HFFc6 (cell line): ENCODE measurements around the gene HTR2C. TPM values are rescaled to one million over a fixed set of nuclear protein-coding genes. Genes with fewer than 3 reads are reported as not detected.
"Not testable (repeated sequence)": the region's sequence is repeated elsewhere in the genome, so short reads cannot be mapped to it uniquely, and the experiment has no call there.

Experiments
- DNase-seq: peaks from one replicate; pipeline ENCODE4 v3.0.0-alpha.2; 2018
- H3K27ac Mint-ChIP-seq: 2 replicates; pipeline ENCODE4 v1.8.0; 2020; ENCODE audit warnings: mild to moderate bottlenecking, mixed read lengths
- H3K27me3 Mint-ChIP-seq: 2 replicates; pipeline ENCODE4 v1.8.0; 2021; ENCODE audit warnings: mild to moderate bottlenecking, moderate library complexity, mixed read lengths; ENCODE audit not compliant: insufficient read depth
- H3K36me3 Mint-ChIP-seq: 2 replicates; pipeline ENCODE4 v1.8.0; 2021; ENCODE audit warnings: low read depth, mixed read lengths
- H3K4me1 Mint-ChIP-seq: 2 replicates; pipeline ENCODE4 v1.8.0; 2020; ENCODE audit warnings: low read depth, mixed read lengths
- H3K4me3 Mint-ChIP-seq: 2 replicates; pipeline ENCODE4 v1.8.0; 2020; ENCODE audit warnings: mild to moderate bottlenecking, moderate library complexity, mixed read lengths
- H3K9me3 Mint-ChIP-seq: 2 replicates; pipeline ENCODE4 v1.8.0; 2020; ENCODE audit warnings: mild to moderate bottlenecking, mixed read lengths
- CTCF ChIP-seq: fragments of 200-600 bp; sonication (generic); IDR thresholded peaks from 2 replicates; pipeline ENCODE4 v1.5.0; 2021; ENCODE audit warnings: antibody characterized with exemption, mild to moderate bottlenecking
- total RNA-seq, 6 experiments: library from RNA; stranded (reverse); fragmentation: NEBNext Ultra II Directional; extraction: Animal tissue kit (Norgen Biotek cat#: 25700); gene quantifications; 2 replicates in 1 of 6; 3 replicates in 5 of 6; pipeline ENCODE4 v1.2.3, GENCODE V29; 2021

The HTR2C gene
- total RNA-seq, 6 experiments from 2014 or later, result not detected

- H3K27ac Mint-ChIP-seq, result no peak overlapping the region
- no peaks in the 10 kb centered on the region for H3K36me3 Mint-ChIP-seq
- H3K27me3 Mint-ChIP-seq, result no peaks in the 10 kb centered on the region; the same call in 1 of the 2 replicates
Measured at GRCh38 chrX:114650351-114650750, 66.5 kb downstream of the HTR2C start.

GRCh38 chrX:114675365-114675764 lies 91.5 kb downstream of the HTR2C start:
- peak; percentile 20 for DNase-seq
- Mint-ChIP-seq H3K36me3 (no peaks in the 10 kb centered on the region), H3K27ac (no peak overlapping the region), H3K9me3 (no peaks in the 10 kb centered on the region), H3K4me1 (peaks cover 6% of the 10 kb centered on the region; the same call in 1 of the 2 replicates), H3K4me3 (no peak overlapping the region), H3K27me3 (peaks cover 1% of the 10 kb centered on the region; the same call in 1 of the 2 replicates)
- no peak for TF ChIP-seq CTCF

More at GRCh38 chrX:114650351-114650750, 66.5 kb downstream of the HTR2C start:
- no peaks in the 10 kb centered on the region for H3K9me3 Mint-ChIP-seq
- H3K4me3 Mint-ChIP-seq, result no peak overlapping the region
- no peak for DNase-seq
- H3K4me1 Mint-ChIP-seq, result no peaks in the 10 kb centered on the region
- TF ChIP-seq CTCF, result no peak

GRCh38 chrX:114700533-114700932 lies 116.6 kb downstream of the HTR2C start:
- H3K36me3 Mint-ChIP-seq, DNase-seq, H3K27me3 Mint-ChIP-seq, H3K4me3 Mint-ChIP-seq, H3K4me1 Mint-ChIP-seq, H3K27ac Mint-ChIP-seq, H3K9me3 Mint-ChIP-seq: not testable (repeated sequence)

- Mint-ChIP-seq H3K4me1 (no peaks in the 10 kb centered on the region), H3K27ac (no peak overlapping the region), H3K27me3 (no peaks in the 10 kb centered on the region; the same call in 1 of the 2 replicates), H3K4me3 (no peak overlapping the region), H3K9me3 (no peaks in the 10 kb centered on the region), H3K36me3 (no peaks in the 10 kb centered on the region)
- TF ChIP-seq CTCF, result no peak
- DNase-seq, result no peak
Measured at GRCh38 chrX:114709406-114709805, 125.5 kb downstream of the HTR2C start.

GRCh38 chrX:114710571-114710970 lies 126.7 kb downstream of the HTR2C start:
- H3K4me1 Mint-ChIP-seq, result no peaks in the 10 kb centered on the region
- H3K4me3 Mint-ChIP-seq, result no peak overlapping the region
- TF ChIP-seq CTCF, result no peak
- no peaks in the 10 kb centered on the region for H3K36me3 Mint-ChIP-seq
- H3K27ac Mint-ChIP-seq, result no peak overlapping the region
- no peaks in the 10 kb centered on the region; the same call in 1 of the 2 replicates for H3K27me3 Mint-ChIP-seq
- no peaks in the 10 kb centered on the region for H3K9me3 Mint-ChIP-seq
- no peak for DNase-seq

GRCh38 chrX:114712466-114712865 lies 128.6 kb downstream of the HTR2C start:
- H3K27ac Mint-ChIP-seq, result no peak overlapping the region
- no peaks in the 10 kb centered on the region for H3K4me1 Mint-ChIP-seq

More at GRCh38 chrX:114712466-114712865, 128.6 kb downstream of the HTR2C start:
- no peak for TF ChIP-seq CTCF
- Mint-ChIP-seq H3K27me3 (no peaks in the 10 kb centered on the region; the same call in 1 of the 2 replicates), H3K9me3 (no peaks in the 10 kb centered on the region), H3K4me3 (no peak overlapping the region), H3K36me3 (no peaks in the 10 kb centered on the region)
- no peak for DNase-seq
